Umbilical cord (tissue), 1 donor: Measurements from ENCODE around the gene CCND3. TPM values are rescaled to one million over a fixed set of nuclear protein-coding genes. Genes with fewer than 3 reads are reported as not detected.

Source experiments
- total RNA-seq: library from RNA; depleted of rRNA; stranded (reverse); fragments of >200 nt; gene quantifications from one replicate; pipeline ENCODE4 v1.2.3, GENCODE V29; 2014; ENCODE audit warnings: low replicate concordance; ENCODE audit not compliant: insufficient read depth

CCND3 gene
- total RNA-seq, 1 donor from 2014 or later: 33.5 TPM

Other genes starting within 250 kb of the CCND3 start
- gene TFEB, start 206.2 kb downstream of the CCND3 start, total RNA-seq: 3.1 TPM
- 0.96 TPM for gene PGC, start 194.4 kb downstream of the CCND3 start, total RNA-seq
- gene FRS3, start 161.9 kb downstream of the CCND3 start, total RNA-seq: not detected
- 2.9 TPM for gene PRICKLE4, start 161.0 kb downstream of the CCND3 start, total RNA-seq
- gene TOMM6, start 154.1 kb downstream of the CCND3 start, total RNA-seq: 122 TPM
- gene USP49, start 46.4 kb downstream of the CCND3 start, total RNA-seq: 2.9 TPM
- gene MED20, start 20.7 kb downstream of the CCND3 start, total RNA-seq: 15.2 TPM
- gene BYSL, start 20.3 kb downstream of the CCND3 start, total RNA-seq: 5.3 TPM
- 16.4 TPM for gene TAF8, start 108.7 kb upstream of the CCND3 start, total RNA-seq
- 6.0 TPM for gene C6orf132, start 200.8 kb upstream of the CCND3 start, total RNA-seq
- gene GUCA1A, start 231.6 kb upstream of the CCND3 start, total RNA-seq: 4.1 TPM